DOHH2 (cell line): Measurements from ENCODE around the gene PIK3C2B.
A peak's percentile ranks its signal among the peaks of the same experiment; 100 is the strongest.
"Not testable (repeated sequence)": the region's sequence is repeated elsewhere in the genome, so short reads cannot be mapped to it uniquely, and the experiment has no call there.

Source experiments
- H3F3A ChIP-seq: fragments of 200-600 bp; sonication (generic), shearing (Covaris generic); 2 replicates; pipeline ENCODE4 v1.6.0; 2016; ENCODE audit warnings: antibody characterized with exemption, mild to moderate bottlenecking; ENCODE audit not compliant: control insufficient read depth, insufficient read depth
- H3K27ac ChIP-seq: fragments of 200-600 bp; sonication (generic); 2 replicates; pipeline ENCODE4 v1.5.1; 2014; ENCODE audit warnings: low read depth, mild to moderate bottlenecking, low read length, moderate library complexity
- H3K27me3 ChIP-seq: fragments of 200-600 bp; sonication (generic); 2 replicates; pipeline ENCODE4 v1.6.1; 2014; ENCODE audit warnings: mild to moderate bottlenecking, low read length, mixed read lengths; ENCODE audit not compliant: control insufficient read depth
- H3K36me3 ChIP-seq: fragments of 200-600 bp; sonication (generic); 2 replicates; pipeline ENCODE4 v1.6.1; 2014; ENCODE audit warnings: mild to moderate bottlenecking, low read length, moderate library complexity, mixed read lengths; ENCODE audit not compliant: control insufficient read depth
- H3K4me1 ChIP-seq: fragments of 200-600 bp; sonication (generic); 2 replicates; pipeline ENCODE4 v1.6.1; 2014; ENCODE audit warnings: mild to moderate bottlenecking, low read length, mixed read lengths; ENCODE audit not compliant: control insufficient read depth
- H3K4me2 ChIP-seq: fragments of 200-600 bp; sonication (generic); 2 replicates; pipeline ENCODE4 v1.6.0; 2014; ENCODE audit warnings: mild to moderate bottlenecking, low read length, moderate library complexity
- H3K4me3 ChIP-seq: fragments of 200-600 bp; sonication (generic); 2 replicates; pipeline ENCODE4 v1.5.1; 2014; ENCODE audit warnings: mild to moderate bottlenecking, low read length, mixed read lengths
- H3K79me2 ChIP-seq: fragments of 200-600 bp; sonication (generic); 2 replicates; pipeline ENCODE4 v1.6.1; 2014; ENCODE audit warnings: mild to moderate bottlenecking, low read length, mixed read lengths; ENCODE audit not compliant: control insufficient read depth
- H3K9me2 ChIP-seq: fragments of 200-600 bp; sonication (generic); replicated peaks from 2 replicates; pipeline ENCODE4 v1.6.1; 2014; ENCODE audit warnings: mild to moderate bottlenecking, low read length, mixed read lengths; ENCODE audit not compliant: control insufficient read depth
- H3K9me3 ChIP-seq: fragments of 200-600 bp; sonication (generic); 2 replicates; pipeline ENCODE4 v1.6.1; 2014; ENCODE audit warnings: antibody characterized with exemption, low read length, mixed read lengths; ENCODE audit not compliant: control insufficient read depth, insufficient read depth
- H4K20me1 ChIP-seq: fragments of 200-600 bp; sonication (generic); 2 replicates; pipeline ENCODE4 v1.6.0; 2014; ENCODE audit warnings: low read depth, mild to moderate bottlenecking, antibody characterized with exemption, low read length, moderate library complexity; ENCODE audit not compliant: control insufficient read depth, insufficient read depth
- CTCF ChIP-seq: fragments of 200-600 bp; sonication (generic); IDR thresholded peaks from one replicate; pipeline ENCODE4 v1.5.1; 2014; ENCODE audit warnings: antibody characterized with exemption, mild to moderate bottlenecking, low read depth, low read length; ENCODE audit not compliant: poor library complexity, severe bottlenecking
- EZH2phosphoT487 ChIP-seq: fragments of 200-600 bp; sonication (generic); IDR thresholded peaks from 2 replicates; pipeline ENCODE4 v1.6.1; 2017; ENCODE audit warnings: borderline replicate concordance, mild to moderate bottlenecking, antibody characterized with exemption, low read length, moderate library complexity, mixed read lengths

Gene PIK3C2B

GRCh38 chr1:204520834-204521709 is 26.5 kb upstream of the PIK3C2B start:
- Histone ChIP-seq H3K4me1 (peaks cover 87% of the 10 kb centered on the region), H3K27me3 (no peaks in the 10 kb centered on the region), H3K4me2 (peak overlapping the region; percentile 73), H3K9me2 (no peaks in the 10 kb centered on the region), H3K27ac (peak overlapping the region; percentile 95), H3K79me2 (peaks cover 88% of the 10 kb centered on the region), H4K20me1 (no peaks in the 10 kb centered on the region; the same call in 1 of the 2 replicates), H3K4me3 (peak overlapping the region; percentile 88), H3F3A (peaks cover 49% of the 10 kb centered on the region), H3K9me3 (peaks cover 12% of the 10 kb centered on the region), H3K36me3 (peaks cover 89% of the 10 kb centered on the region)
- TF ChIP-seq CTCF (no peak), EZH2phosphoT487 (no peak)

GRCh38 chr1:204517382-204517781 is 22.8 kb upstream of the PIK3C2B start:
- Histone ChIP-seq H3K36me3 (peaks cover 55% of the 10 kb centered on the region), H3K79me2 (peaks cover 52% of the 10 kb centered on the region), H3K27ac (peak overlapping the region; percentile 95), H3K4me2 (peak overlapping the region; percentile 73), H3K4me3 (peak overlapping the region; percentile 88), H3K4me1 (peaks cover 86% of the 10 kb centered on the region), H3F3A (peaks cover 79% of the 10 kb centered on the region)
- not testable (repeated sequence) for H3K9me3 ChIP-seq, H3K9me2 ChIP-seq, H3K27me3 ChIP-seq, H4K20me1 ChIP-seq

GRCh38 chr1:204516180-204516879 is 21.7 kb upstream of the PIK3C2B start, which contains the start of gene MDM4:
TSS of gene MDM4 (plus strand) at chr1:204516406. CDS start at chr1:204525519, 9,113 bp downstream.
- Histone ChIP-seq H3K4me3 (peak within 1 kb of the TSS; percentile 88), H3K4me2 (peak within 1 kb of the TSS; percentile 73), H3K27ac (peak within 1 kb of the TSS; percentile 95), H3K27me3 (no peaks in the 10 kb centered on the region), H3K9me2 (no peaks in the 10 kb centered on the region), H3F3A (peaks cover 75% of the 10 kb centered on the region), H3K79me2 (peaks cover 42% of the 10 kb centered on the region), H4K20me1 (no peaks in the 10 kb centered on the region), H3K36me3 (peaks cover 47% of the 10 kb centered on the region), H3K4me1 (peaks cover 86% of the 10 kb centered on the region), H3K9me3 (0 out of 2 replicates have a peak, but pooled peaks cover 6% of the 10 kb centered on the region)
- TF ChIP-seq EZH2phosphoT487 (no peak), CTCF (no peak)

GRCh38 chr1:204514828-204515227 is 20.2 kb upstream of the PIK3C2B start:
- H3K9me3 ChIP-seq: 0 out of 2 replicates have a peak, but pooled peaks cover 6% of the 10 kb centered on the region
- H4K20me1 ChIP-seq: no peaks in the 10 kb centered on the region
- H3K4me2 ChIP-seq: peak overlapping the region; percentile 73
- peaks cover 40% of the 10 kb centered on the region for H3K36me3 ChIP-seq
- H3F3A ChIP-seq: peaks cover 69% of the 10 kb centered on the region
- no peak for TF ChIP-seq CTCF
- no peak for TF ChIP-seq EZH2phosphoT487
- H3K9me2 ChIP-seq: no peaks in the 10 kb centered on the region
- H3K27me3 ChIP-seq: no peaks in the 10 kb centered on the region
- H3K79me2 ChIP-seq: peaks cover 36% of the 10 kb centered on the region
- peak overlapping the region; percentile 88 for H3K4me3 ChIP-seq
- H3K4me1 ChIP-seq: peaks cover 87% of the 10 kb centered on the region
- H3K27ac ChIP-seq: peak overlapping the region; percentile 95
